Body of pancreas (tissue), 4 donors: ENCODE data around the gene PHF3. TPM values are rescaled to one million over a fixed set of nuclear protein-coding genes. Genes with fewer than 3 reads are reported as not detected.

Experiments
- ATAC-seq: fragments of 150-250 bp; one replicate; pipeline ENCODE4 v1.9.1; 2016
- DNase-seq, 4 donors: peaks; one replicate each; pipeline ENCODE4 v3.0.0-alpha.2; 2019
- H3K27ac ChIP-seq, 4 donors: fragments of 200-600 bp; sonication (generic); 1 replicate in 3 of 4; 2 replicates in 1 of 4; pipeline versions ENCODE4 v1.5.1 to v1.6.1; 2016 to 2019; ENCODE audit warnings: mild to moderate bottlenecking in 1 of 4, mixed read lengths in 1 of 4, moderate library complexity in 1 of 4
- H3K27me3 ChIP-seq, 2 donors: fragments of 200-600 bp; sonication (generic); one replicate each; pipeline ENCODE4 v1.6.0; 2016; ENCODE audit warnings: mild to moderate bottlenecking in 1 of 2
- H3K36me3 ChIP-seq, 2 donors: fragments of 200-600 bp; sonication (generic); replicated peaks in 1 of 2; 2 replicates each; pipeline ENCODE4 v1.5.1; 2016; ENCODE audit warnings: low read depth in 2 of 2; ENCODE audit not compliant: insufficient read depth in 1 of 2
- H3K4me1 ChIP-seq: fragments of 200-600 bp; sonication (generic); one replicate; pipeline ENCODE4 v1.6.0; 2016
- H3K4me3 ChIP-seq, 2 donors: fragments of 200-600 bp; sonication (generic); 1 replicate in 1 of 2; 2 replicates in 1 of 2; pipeline ENCODE4 v1.5.1; 2016 to 2019
- H3K9me3 ChIP-seq, 3 donors: fragments of 200-600 bp; sonication (generic); 1 replicate in 2 of 3; 2 replicates in 1 of 3; pipeline ENCODE4 v1.5.1; 2016
- CTCF ChIP-seq, 7 experiments: fragments of 450-650 bp in 4 of 7; fragments of 200-600 bp in 3 of 7; sonication (generic) in 3 of 7; IDR thresholded peaks; one replicate each; pipeline ENCODE4 v1.5.1; 2016 to 2019; ENCODE audit warnings: antibody characterized with exemption in 7 of 7
- POLR2A ChIP-seq, 3 donors: fragments of 450-650 bp; IDR thresholded peaks; one replicate each; pipeline ENCODE4 v1.6.1; 2016; ENCODE audit warnings: antibody characterized with exemption in 3 of 3, mild to moderate bottlenecking in 2 of 3
- WGBS, 2 donors: methylation state at CpG; one replicate each; pipeline ENCODE4 v1.1.5; 2017; 5-methylcytosine and 5-hydroxymethylcytosine counted together
- intact Hi-C: fragments of 100-400 bp; cut with DNase I; formaldehyde crosslinking; loops from one replicate; pipeline ENCODE4 v1.15.1; 2023
- small RNA-seq: library from RNA; depleted of rRNA; stranded (forward); fragments of <200 nt; gene quantifications from one replicate; pipeline ENCODE3, GENCODE V24; 2016
- total RNA-seq, 2 donors: library from RNA; depleted of rRNA; stranded (reverse); fragments of >200 nt; gene quantifications; one replicate each; pipeline ENCODE4 v1.1.0, GENCODE V29; 2016

PHF3 gene
- total RNA-seq, 2 donors from 2014 or later = 40.9 to 55.0 TPM

DNA sequence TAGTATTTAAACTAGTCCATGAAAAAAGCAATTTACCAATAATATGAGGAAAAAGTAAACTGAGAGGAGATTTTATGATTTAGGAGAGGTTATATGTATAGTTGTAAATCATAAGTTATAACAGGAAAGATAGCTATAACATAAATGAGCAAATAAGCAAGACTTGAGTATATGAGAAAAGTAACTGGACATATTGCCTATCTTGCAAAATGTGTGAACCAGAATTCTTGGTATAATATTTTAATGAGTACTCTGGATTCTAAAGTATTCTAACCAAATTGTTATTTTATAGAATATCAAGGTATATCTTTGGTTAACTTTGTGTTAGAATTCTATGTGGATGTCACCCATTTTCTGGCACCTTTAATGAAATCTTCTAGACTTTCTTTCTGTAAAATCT is 124.6 kb downstream of the PHF3 start:
- intact Hi-C loops = loop anchor here (10.0 kb wide), 1 partner anchor 175 kb away; no protein-coding TSS in a partner anchor
- H3K4me1 ChIP-seq = no peaks in the 10 kb centered on the region
- no peak for TF ChIP-seq CTCF (IDR thresholded peaks at IDR 0.05)
- no peak for TF ChIP-seq POLR2A (IDR thresholded peaks at IDR 0.05)
- H3K27ac ChIP-seq = no peak overlapping the region
- no peaks in the 10 kb centered on the region for H3K36me3 ChIP-seq
- DNase-seq (no peak), ATAC-seq (no peak)
- H3K4me3 ChIP-seq = no peak overlapping the region
- H3K9me3 ChIP-seq = no peaks in the 10 kb centered on the region
- no peaks in the 10 kb centered on the region for H3K27me3 ChIP-seq

- Histone ChIP-seq H3K36me3 (no peaks in the 10 kb centered on the region), H3K4me3 (no peak overlapping the region), H3K4me1 (no peaks in the 10 kb centered on the region), H3K27ac (no peak overlapping the region), H3K9me3 (no peaks in the 10 kb centered on the region), H3K27me3 (no peaks in the 10 kb centered on the region)
- peak; percentile 56 for ATAC-seq
- TF ChIP-seq POLR2A (IDR thresholded peaks at IDR 0.05) = no peak
- peak; percentile 34 to 83 (median 57) for TF ChIP-seq CTCF (IDR thresholded peaks at IDR 0.05)
- intact Hi-C loops = loop anchor here (10.0 kb wide), 1 partner anchor 180 kb away; no protein-coding TSS in a partner anchor
- DNase-seq = no peak
- 24 to 25% methylated on average over 4 of the region's 4 CpGs for WGBS, 2 donors
These were observed 128.8 kb downstream of the PHF3 start for GRCh38 chr6:63764318-63764916.

Small RNAs within 50 kb of the gene (small RNA-seq; reads per million reads assigned to genes)
- gene AL513043.1 = not detected

Other genes with a start within 250 kb of the PHF3 start
- gene PTP4A1, start 63.3 kb upstream of the PHF3 start, total RNA-seq = 10 to 100 TPM; 11.5 to 26.7 TPM